HG03439 (cell line): Measurements from ENCODE around the gene NYAP2.

ENCODE experiments used
- ATAC-seq: cut with Tn5 transposase; IDR thresholded peaks from one replicate; pipeline ENCODE4 v1.9.1; 2021; ENCODE audit warnings: mild to moderate bottlenecking, moderate library complexity; ENCODE audit not compliant: unreplicated experiment

Gene NYAP2

DNA sequence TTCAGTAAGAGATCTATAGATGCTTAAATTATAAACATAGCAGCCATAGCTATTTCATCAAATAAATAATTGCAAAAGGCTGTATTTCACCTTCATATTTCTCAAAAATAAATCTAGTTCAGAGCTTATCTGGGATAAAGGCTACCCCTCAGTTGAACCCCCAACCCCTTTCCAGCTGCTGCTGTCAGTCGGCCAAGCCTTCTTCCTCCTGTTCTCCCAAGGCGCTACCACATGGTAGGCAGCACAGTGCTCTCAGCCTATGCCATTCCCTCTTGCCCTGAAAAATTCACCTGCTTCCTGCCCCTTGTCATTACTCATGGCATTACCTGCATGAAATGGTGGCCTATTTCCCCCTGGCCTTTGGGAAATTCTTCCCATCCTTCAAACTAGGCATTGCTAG lies 136.5 kb downstream of the NYAP2 start:
- no peak for ATAC-seq

DNA sequence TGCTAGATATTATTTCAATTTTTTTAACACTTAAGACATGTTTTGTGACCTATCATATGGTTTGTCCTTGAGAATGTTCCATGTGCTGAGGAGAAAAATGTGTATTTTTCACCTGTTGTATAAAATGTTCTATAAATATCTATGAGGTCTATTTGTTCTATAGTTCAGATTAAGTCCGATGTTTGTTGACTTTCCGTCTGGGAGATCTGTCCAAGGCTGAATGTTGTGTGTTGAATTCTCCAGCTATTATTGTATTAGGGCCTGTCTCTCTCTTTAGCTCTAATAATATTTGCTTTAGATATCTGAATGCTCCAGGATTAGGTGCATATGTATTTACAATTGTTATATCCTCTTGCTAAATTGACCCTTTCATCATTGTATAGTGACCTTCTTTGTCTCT lies 144.1 kb downstream of the NYAP2 start:
- no peak for ATAC-seq

DNA sequence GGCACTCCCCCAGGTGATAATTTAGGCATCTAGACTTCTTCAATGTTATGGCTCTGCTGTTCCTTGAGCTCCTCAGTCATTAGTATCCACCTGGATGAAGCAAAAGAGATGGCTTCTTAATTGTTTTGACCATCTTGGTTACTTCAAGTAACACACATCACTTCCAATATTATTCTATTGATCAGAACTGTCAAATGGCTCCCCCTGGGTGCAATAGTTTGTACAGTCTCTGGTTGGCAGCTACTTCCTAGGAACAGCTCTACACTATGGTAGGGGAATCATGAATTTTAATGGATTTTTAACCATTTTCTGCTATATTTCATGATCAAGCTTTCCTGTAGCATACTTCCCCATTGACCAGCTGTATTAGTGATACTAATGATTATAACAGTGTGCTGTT lies 157.0 kb downstream of the NYAP2 start:
- no peak for ATAC-seq

DNA sequence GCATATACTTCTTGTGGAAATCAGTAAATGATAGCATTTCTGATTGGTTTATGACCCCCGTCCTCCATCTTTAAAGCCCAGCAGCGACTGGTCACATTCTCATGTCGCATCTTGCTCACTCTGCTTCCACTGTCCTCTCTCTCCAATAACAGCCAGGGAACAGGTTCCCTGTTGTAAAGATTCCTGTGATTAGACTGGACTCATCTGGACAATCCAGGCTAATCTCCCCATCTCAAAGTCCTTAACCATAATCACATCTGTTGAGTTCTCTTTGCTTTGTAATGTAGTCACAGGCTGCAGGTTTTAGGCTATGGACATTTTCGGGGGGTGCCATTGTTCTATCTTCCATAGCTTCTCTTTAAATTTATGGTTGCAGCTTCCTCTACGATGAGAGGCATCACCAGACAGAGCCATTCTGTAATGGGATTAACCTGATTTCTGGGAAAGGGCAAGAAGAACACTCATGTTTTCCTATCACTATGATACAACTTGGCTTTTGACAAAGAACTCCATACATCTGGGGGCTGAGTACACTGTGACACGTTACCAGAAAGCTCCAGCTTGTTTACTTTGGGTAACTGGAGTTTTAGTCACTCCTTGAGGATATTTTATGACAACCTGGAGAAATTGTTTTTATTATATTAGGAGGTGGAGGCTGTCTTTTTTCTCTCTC lies 159.0 kb downstream of the NYAP2 start:
- ATAC-seq = no peak

DNA sequence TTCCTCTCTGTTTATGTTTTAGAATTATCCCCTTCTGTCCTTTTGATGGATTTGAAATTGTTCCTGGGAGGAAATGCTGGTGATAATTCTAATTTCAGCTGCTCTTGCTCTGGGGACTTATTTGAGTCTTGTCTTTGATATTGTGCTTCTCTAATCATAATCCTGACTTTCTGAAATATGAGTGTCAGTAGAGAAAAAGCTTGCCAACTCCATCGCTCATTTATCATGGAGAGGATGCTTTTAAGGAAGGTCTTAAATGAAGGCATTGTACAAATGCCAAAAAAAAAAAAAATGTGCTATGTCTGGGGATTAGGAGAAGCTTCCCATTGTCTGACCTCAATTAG lies 159.5 kb downstream of the NYAP2 start:
- no peak for ATAC-seq

DNA sequence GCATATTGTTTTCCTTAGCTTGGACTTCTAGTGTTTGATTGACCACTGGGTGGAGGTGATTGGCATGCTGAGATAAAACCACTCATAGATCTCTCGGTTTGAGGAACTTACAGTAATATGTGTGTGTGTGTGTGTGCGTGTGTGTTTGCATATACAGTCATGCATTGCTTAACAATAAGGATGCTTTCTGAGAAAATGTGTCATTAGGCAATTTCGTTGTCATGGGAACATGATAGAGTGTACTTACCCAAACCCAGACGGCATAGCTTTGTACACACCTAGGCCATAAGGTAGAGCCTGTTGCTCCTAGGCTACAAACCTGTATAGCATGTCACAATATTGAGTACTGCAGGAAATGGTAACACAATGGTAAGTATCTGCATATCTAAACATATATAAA lies 167.3 kb downstream of the NYAP2 start:
- ATAC-seq = no peak

DNA sequence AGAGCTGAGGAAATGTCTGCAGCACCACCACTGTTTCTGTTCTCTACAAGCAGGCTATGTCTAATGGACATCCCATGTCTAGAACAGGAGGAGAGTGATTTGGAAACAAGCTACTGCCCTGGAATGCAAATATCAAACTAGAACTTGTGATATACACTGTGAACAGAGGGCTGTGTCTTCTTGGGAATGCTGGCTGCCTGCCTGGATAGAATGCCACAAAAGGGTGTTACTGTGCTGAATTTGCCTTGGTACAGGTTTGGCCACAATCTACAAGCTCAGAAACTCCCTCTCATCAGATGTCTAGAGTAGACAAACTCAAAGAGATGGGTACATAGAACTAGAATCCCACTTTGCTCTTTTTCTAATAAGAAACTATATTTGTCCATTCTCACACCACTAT lies 170.5 kb downstream of the NYAP2 start:
- no peak for ATAC-seq

DNA sequence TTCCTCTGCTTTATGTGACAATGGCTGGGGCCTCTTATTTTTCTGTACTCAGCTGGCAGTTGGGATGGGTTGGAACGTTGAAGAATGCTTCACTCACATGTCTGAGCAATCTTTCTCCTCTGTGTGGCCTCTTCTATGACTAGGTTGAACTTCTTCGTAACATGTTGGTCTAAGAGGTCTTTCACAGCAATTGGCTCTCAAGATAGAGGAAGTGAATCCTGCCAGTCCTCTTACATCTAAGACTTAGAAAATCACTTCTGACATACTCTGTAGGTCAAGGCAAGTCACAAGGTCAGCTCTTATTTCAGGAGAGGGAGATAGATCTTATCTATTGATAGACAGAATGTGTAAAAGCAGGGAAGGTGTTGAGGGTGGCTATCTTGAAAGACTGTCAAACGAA lies 174.1 kb downstream of the NYAP2 start:
- ATAC-seq = no peak

DNA sequence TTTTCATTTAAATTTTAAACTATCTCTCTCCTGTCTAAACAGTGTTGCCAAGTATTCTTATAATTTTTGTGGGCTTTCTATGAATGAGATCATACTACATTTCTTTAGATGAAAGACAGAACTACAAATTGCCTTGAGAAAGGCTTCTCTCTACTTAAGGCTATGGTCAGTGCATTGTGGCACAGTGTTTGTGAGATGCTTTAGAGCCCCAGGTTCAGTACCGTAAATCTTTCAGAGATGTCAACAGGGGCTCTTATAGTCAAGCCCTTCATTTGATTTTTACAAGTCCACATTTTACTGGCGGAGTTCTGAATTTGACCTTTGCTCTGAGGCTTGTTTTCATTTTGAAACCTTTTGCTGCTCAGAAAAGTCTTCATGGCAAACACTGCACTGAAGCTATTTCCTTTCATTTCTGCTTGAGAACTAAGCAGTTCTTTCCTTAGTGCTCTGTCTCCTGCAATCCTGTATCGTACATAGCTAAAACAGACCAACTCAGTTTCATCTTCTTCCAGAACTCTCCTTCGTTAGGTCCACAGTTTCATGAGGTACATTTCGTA lies 175.2 kb downstream of the NYAP2 start:
- no peak for ATAC-seq

DNA sequence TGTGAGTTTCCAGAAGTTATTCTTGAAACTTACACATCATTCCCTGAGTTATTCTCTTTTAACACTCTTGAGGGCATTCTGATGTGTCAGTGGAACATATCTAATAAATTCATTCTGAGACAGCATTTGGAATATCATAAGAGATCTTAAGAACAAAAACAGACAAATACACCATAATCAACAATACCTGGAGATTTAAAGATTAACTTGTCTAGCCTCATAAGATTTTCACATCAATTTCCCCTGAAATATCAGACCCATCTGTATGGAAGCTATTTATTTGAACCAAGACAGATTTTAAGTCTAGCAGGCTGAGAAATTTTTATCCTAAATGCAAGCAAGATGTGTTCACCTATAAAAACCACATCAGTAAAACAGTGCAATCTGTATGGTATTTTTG lies 181.6 kb downstream of the NYAP2 start:
- no peak for ATAC-seq

DNA sequence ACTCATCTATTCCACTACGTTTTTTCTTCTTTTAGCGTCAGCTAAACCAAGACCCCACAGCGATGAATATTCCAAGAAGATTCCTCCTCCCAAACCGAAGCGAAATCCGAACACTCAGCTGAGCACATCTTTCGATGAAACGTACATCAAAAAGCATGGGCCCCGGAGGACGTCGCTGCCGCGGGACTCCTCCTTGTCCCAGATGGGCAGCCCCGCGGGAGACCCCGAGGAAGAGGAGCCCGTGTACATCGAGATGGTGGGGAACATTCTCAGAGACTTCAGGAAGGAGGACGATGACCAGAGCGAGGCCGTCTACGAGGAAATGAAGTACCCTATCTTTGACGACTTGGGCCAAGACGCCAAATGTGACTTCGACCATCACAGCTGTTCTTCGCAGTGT lies 182.4 kb downstream of the NYAP2 start:
- no peak for ATAC-seq

DNA sequence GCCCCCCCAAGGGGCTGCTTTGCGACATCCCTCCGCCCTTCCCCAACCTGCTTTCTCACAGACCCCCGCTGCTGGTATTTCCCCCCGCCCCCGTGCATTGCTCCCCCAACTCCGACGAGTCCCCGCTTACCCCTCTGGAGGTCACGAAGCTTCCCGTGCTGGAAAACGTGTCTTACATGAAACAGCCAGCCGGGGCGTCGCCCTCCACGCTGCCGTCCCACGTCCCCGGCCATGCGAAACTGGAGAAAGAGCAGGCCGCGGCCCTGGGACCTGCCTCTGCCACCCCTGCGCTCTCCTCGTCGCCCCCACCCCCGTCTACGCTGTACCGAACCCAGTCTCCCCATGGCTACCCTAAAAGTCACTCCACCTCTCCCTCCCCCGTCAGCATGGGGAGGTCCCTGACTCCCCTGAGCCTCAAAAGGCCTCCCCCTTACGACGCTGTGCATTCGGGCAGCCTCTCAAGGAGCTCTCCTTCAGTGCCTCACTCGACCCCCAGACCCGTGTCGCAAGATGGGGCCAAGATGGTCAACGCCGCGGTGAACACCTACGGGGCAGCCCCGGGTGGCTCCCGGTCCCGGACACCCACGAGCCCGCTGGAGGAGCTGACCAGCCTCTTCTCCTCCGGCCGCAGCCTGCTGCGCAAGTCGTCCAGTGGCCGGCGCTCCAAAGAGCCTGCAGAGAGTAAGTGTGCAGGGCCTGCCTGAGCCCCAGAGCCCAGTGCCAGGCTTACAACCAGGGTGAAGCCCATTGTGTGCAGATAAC lies 183.0 kb downstream of the NYAP2 start:
- ATAC-seq = no peak

DNA sequence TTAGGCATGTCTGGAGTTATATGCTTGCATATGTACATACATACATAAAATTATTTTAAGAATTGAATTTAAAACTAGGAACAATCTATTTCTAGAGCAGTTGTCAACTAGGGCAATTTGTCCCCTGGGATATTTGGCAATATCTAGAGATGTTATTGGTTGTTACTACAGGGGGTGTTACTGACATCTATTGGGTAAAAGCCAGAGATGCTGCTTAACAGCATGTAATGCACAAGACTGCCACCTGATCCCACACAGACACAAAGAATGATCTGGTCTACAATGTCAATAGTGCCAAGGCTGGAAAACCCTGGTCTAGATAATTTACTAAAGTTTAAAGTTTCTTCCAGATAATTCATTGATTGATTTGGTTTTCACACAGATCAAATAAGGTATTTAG lies 185.3 kb downstream of the NYAP2 start:
- ATAC-seq = no peak

DNA sequence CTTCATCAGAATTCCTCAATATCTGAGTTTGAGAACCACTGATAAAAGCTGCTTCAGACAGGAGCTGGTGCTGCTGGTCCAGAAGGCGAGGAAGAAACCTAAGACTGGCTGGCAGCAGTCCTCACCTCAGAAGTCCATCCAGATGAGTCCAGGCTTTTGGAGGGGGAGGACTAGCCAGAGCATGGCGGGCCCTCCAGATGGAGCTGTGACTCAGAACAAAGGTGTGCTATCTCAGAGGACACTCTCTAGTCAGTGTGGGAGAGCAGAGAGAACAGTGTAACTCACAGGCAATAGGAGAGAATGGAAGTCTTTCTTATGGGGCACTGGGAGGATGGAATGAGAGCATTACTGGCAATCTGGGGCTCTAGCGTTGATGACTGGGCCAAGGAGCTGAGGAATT lies 191.4 kb downstream of the NYAP2 start:
- ATAC-seq = no peak

DNA sequence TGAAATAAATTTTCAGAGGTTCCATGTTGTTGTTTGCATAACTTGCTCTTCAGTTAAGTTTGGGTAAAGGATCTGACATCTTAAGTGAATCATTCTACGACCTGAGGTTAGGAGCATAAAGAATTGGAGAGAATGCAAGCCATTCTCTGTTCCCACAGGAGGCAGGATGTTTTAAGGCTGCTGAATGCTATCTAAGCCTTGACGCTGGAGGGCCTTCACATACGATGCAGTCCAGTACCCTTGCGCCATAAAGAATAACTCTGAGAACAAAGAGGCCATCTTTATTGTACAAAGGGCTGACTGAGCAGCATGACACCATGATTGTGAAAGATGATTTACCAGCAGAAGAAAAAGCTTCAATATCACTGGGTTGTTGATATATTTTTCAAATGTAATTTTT lies 198.4 kb downstream of the NYAP2 start:
- ATAC-seq = no peak

DNA sequence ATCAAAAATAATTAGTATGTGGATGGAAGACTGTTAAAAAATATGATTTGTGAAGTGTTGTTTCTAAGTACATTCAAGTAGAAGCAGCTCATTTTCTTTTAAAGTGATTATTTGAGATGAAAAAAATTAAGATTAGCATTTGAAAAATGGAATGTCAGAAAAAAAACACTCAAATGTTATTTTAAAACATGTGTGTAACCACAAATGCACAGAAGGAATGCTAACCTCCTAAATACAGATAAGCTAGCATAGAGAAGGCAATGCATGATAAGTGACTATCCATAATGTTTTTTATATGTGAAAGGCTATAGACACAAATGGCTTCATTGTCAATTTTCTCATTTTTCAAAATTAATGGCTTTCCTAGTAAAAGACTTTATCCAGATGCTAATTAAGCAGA lies 198.9 kb downstream of the NYAP2 start:
- no peak for ATAC-seq

DNA sequence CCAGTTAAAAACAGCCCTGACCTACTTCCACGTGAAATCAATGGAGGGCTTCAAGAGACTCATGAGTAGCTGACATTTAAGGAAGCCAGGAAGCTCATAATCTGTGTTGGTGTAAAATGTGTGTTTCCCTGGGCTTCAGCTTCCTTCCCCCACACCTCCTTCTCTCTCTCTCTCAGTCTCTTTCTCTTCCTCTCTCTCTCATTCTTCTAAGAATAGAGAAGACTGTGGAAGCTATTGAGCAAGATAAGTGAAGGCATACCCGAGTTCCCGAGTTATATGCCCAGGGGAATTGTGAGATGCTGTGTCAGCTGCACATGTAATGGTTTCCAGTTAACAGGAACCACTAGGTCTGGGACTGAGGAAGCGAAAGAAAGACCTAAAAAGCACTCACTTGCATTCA lies 199.4 kb downstream of the NYAP2 start:
- no peak for ATAC-seq

DNA sequence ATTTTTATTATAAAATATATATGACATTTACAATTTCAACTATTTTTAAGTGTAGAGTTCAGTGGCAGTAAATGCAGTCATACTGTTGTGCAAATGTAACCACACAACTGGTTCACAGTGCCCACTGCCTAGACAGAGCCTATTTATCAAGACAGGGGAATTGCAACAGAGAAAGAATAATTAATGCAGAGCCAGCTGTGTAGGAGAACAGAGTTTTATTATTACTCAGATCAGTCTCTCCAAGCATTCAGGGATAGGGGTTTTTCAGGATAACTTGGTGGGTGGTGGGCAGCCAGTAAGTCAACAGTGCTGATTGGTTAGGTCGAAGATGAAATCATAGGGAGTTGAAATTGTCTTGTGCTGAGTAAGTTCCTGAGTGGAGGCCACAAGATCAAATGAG lies 200.3 kb downstream of the NYAP2 start:
- ATAC-seq = no peak

DNA sequence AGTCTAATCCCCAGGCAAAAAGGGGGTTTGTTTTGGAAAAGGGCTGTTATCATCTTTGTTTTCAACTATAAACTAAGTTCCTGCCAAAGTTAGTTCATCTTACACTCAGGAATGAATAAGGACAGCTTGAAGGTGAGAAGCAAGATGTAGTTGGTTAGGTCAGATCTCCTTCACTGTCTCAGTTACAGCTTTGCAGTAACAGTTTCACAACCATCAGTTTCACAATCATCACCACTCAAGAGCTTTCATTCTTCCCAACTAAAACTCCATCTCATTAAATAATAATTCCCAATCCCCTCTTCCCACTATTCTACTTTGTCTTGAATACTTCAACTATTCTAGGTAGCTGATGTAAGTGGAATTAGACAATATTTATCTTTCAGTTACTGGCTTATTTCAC lies 200.9 kb downstream of the NYAP2 start:
- peak; percentile 53 for ATAC-seq

DNA sequence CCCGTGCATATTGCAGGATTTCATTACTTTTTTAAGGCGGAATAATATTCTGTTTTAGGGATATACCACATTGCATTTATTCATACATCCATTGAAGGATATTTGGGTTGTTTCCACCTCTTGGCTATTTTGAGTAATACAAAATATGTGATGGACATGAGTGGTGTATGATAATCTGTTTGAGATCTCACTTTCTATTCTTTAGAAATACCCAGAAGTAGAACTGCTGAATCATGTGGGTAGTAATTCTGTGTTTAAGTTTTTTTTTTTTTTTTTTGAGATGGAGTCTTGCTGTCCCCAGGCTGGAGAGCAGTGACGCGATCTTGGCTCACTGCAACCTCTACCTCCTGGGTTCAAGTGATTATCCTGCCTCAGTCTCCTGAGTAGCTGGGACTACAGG lies 201.4 kb downstream of the NYAP2 start:
- ATAC-seq = peak; percentile 44

DNA sequence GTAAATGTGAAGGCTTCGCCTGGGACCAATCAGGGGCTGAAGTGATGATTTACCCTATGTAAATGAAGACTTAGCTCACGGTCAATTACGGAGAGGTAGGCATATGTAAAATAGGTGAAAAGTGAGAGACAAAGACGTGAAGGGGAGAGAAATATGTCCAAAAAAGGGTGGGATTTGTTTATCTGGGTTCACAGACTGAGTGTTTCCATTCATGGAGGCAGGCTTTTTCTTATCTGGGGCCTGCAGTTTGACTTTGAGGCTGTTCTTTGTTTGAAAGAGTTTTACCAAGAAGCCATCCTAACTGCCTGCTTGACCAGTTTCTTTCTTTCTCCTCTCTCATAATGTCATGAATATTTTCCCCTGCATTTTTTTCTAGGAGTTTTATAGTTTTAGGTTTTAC lies 202.7 kb downstream of the NYAP2 start:
- ATAC-seq = no peak

DNA sequence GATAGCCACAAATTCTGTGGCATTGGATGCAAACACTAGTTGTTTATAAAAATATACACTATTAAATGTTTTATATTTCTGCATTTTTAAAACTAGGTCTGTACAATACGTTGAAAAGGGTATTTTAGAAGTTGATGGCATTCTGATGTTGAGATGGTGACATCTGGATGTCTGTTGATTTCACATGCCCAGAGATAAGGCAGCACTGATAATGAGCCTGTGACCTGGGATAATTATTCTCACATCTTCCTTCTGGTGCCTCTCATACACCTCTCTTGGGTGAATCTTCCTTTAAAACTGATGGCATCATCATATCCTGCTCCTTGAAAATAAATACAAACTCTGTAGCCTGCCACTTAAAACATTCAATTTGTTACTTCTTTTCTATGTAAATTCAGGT lies 208.6 kb downstream of the NYAP2 start:
- no peak for ATAC-seq

DNA sequence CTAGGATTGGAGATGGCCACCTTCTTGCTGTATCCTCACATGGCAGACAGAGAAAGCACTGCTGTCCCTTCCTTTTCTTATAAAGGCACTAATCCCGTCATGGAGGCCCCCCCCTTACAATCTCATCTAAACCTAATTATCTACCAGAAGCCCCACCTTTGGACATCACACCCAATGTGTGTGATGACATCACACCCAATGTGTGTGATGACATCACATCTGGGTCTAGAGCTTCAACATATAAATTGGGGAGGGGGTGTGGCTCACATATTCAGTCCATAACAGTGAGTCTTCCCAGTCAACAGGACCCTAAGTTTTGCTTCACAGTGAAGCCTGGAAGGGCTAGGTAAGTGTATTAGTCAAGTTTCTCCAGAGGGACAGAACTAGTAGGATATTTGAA lies 213.1 kb downstream of the NYAP2 start:
- ATAC-seq = no peak
